Endothelial cell of hepatic sinusoid (primary cell): ENCODE measurements around the gene ELOA.

Source experiments
- in situ Hi-C: cut with HindIII; loops from 2 replicates; pipeline ENCODE4 v1.10.0; 2017; ENCODE audit warnings: low sequenced_read_pairs

The ELOA gene, protein sequence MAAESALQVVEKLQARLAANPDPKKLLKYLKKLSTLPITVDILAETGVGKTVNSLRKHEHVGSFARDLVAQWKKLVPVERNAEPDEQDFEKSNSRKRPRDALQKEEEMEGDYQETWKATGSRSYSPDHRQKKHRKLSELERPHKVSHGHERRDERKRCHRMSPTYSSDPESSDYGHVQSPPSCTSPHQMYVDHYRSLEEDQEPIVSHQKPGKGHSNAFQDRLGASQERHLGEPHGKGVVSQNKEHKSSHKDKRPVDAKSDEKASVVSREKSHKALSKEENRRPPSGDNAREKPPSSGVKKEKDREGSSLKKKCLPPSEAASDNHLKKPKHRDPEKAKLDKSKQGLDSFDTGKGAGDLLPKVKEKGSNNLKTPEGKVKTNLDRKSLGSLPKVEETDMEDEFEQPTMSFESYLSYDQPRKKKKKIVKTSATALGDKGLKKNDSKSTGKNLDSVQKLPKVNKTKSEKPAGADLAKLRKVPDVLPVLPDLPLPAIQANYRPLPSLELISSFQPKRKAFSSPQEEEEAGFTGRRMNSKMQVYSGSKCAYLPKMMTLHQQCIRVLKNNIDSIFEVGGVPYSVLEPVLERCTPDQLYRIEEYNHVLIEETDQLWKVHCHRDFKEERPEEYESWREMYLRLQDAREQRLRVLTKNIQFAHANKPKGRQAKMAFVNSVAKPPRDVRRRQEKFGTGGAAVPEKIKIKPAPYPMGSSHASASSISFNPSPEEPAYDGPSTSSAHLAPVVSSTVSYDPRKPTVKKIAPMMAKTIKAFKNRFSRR

DNA sequence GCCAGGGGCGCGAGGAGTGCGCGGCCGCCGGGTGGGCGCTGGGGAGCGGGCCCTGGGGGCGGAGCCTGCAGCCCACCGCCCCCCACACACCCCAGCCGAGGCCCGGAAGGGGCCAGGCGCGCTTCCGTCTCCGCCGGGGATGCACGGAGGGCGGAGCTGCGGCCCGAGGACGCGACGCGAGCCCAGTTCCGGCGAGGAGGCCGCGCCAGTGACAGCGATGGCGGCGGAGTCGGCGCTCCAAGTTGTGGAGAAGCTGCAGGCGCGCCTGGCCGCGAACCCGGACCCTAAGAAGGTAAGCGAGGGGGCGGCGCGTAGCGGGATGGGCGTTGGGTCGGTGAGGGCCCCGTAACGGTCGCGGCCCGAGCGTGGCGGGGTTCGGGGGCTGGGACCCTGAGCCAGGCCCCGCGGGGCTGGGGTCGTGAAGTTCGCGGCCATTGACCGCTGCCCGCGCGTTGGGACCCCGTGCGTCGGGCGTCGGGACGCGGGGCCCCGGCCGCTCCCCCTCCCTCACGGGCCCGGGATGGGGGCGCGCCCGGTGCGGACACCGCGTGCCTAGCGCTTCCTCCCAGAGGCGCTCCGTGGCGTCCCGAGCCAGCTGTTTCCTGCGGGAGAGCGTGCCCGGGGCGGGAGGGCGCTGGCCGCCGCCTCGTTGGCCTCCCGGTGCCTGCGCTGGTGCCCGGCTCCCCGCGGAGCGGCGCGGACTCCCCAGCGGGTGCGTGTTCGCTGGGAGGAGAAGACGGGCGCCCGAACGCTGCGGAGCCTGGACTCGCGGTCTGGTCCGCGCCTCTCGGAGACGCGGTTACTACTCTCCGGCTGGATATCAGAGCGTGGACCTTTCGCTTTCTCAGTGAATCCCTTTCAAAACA is at the start of gene ELOA:
ELOA (plus strand) TSS at position 185 of the 866 bp plus-strand sequence; CDS start at position 218, 33 bp downstream.
- in situ Hi-C loops = no loop called here

DNA sequence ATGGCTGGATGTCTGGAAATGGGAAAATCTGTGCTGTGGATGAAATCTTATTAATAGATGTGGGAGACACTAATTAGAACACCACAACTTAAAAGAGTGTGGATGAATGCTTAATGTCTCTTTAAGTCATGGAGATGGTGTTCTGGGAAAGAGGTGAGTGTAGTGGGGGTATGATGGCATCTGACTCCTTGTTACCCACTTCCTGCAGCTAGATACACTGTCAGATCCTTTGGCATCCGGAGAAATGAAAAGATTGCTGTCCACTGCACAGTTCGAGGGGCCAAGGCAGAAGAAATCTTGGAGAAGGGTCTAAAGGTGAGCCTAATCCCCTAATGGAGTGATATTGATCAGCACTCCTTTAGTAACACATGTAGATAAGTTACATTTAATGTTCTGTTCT is 49.7 kb upstream of the ELOA start:
- in situ Hi-C loops = no loop called here

DNA sequence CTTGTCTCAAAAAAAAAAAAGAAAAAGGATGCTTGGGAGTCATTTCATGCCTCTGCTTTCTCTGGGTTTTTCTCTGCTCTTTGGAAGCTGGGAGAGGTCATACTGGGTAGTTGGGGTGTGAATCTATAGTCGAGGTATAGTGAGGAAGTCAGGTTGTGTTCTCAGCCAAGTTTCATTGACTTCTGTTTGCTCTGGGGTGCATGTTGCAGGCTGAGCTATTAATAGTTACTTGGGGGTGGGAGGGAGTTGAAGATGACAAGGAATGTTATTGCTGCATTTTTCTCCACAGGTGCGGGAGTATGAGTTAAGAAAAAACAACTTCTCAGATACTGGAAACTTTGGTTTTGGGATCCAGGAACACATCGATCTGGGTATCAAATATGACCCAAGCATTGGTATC is 48.9 kb upstream of the ELOA start:
- in situ Hi-C loops = no loop called here

DNA sequence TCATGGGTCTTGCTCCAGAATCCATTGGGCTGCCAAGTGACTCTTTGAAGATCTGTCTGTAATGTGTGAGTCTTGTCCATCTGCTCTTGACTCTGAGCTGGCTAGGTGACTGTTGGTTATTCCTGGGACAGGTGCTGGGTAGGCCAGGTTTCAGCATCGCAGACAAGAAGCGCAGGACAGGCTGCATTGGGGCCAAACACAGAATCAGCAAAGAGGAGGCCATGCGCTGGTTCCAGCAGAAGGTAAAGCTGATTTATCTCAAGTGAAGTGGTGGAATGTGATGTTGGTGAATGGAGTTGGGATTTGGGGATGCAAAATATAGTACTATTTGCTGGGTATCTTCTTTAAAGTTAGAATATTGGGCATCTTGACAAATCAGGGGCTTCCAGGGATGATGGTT is 47.6 kb upstream of the ELOA start:
- in situ Hi-C loops = loop anchor here (5.0 kb wide), 1 partner anchor 62 kb away; no protein-coding TSS in a partner anchor

DNA sequence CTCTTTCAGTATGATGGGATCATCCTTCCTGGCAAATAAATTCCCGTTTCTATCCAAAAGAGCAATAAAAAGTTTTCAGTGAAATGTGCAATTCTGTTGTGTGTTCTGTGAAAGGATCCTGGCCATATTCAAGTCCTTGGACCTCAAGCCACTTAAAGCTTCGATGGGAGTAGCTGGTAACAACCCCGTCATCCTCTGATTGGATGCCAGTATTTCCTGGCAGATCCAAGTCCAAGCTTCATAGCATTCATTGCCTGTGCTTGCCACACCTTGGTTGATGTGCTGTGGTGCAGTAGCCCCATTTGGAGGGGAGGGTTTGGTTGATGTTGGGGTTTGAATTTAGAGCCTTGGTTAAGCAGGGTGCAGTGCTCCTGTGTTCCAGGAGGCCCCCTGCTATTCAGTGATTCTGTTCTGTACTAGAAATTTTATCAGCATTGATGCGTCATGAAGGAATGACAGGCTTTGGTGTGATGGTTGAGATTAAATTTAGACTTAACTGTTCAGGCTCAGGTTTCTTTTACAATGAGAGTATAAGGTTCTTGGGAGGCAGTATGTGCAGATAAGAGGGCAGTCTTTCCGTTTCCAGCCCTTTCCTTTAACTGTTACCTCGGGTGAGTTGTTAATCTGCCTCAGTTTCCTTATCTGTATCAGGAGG is 46.8 kb upstream of the ELOA start:
- in situ Hi-C loops = loop anchor here (5.0 kb wide), 1 partner anchor 61 kb away; no protein-coding TSS in a partner anchor

DNA sequence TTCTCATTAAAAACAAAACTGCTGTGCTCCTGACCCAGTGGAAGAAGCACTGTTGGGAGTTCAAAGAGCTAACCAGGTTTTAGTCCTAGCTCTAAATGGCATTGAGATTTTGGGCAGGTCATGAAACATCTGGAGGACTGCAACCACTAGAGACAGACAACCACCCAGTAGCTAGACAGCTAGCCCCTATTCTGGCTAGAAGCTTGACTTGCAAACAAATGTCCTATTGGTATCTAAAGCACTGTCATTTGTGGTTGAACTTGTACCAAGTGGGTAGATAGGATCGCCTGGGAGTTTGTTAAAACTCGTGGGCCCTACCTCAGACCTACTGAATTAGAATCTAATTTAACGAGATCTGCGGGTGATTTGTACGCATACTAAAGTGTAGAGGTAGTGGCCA is 44.8 kb upstream of the ELOA start:
- in situ Hi-C loops = loop anchor here (5.0 kb wide), 1 partner anchor 59 kb away; no protein-coding TSS in a partner anchor

DNA sequence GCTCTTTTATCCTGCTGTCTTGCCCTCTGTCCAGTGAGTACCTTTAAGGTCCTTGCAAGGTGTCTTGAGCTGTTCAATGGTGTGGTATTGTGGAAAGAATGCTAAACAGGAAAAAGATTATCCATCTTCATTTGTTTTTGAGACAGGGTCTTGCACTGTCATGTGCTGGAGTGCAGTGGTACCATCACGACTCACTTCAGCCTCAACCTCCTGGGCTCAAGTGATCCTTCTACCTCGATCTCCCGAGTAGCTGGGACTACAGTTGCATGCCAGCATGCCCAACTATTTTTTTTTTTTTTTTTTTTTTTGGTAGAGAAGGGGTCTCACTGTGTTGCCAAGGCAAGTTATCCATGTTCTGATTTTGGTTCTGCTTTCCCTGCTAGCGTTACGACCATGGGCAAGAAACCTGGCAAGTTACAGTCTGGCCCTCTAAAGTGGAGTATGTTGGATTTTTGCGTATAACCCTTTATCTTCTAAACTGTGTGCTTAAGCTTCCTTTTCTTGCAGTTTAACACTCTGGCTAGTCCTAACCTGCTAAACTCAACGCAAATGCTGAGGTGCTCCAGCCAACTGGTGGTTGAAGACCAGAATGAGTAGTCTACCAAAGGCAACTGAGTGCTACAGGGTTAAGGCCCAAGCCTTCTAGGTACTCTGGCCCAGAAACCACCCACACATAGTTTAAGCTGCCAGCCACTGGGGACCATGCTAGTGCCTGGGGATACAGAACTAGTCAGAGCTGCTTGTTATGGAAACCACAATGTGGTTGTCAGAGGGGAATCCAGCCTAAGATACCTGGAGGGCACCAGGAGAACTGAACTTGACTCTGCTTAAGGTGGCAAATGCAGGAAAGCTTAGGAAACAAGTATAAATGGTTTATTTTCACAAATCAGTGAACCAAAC is 43.7 kb upstream of the ELOA start:
- in situ Hi-C loops = loop anchor here (5.0 kb wide), 1 partner anchor 58 kb away; no protein-coding TSS in a partner anchor

DNA sequence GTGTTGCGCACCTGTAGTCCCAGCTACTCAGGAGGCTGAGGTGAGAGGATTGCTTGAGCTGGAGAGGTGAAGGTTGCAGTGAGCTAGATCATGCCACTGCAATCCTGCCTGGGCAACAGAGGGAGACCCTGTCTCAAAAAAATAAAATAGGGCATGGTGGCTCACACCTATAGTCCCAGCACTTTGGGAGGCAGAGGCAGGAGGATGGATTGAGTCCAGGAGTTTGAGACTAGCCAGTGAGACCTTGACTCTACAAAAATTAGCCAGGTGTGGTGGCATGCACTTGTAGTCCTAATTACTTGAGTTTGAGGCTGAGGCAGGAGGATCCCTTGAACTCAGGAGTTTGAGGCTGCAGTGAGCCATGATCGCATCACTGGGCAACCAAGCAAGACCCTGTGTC is 42.0 kb upstream of the ELOA start:
- in situ Hi-C loops = no loop called here

DNA sequence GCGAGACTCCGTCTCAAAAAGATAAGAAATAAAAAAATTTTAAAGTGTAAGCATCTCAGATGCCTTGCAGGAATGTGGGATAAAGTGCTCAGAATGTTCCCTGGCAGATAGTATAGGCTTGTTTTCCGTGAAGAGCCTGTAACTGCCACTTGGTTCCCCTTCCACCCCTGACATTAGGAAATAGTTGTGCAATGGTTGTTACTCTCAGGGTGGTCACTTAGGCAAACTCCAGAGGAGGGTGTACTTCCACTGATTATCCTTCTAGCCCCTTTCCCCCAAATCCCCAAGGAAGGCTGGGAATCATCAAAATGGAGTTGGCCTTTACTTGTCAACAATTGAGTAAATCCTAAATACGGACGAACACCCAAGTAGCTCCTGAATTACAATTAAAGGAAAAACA is 41.3 kb upstream of the ELOA start:
- in situ Hi-C loops = no loop called here

DNA sequence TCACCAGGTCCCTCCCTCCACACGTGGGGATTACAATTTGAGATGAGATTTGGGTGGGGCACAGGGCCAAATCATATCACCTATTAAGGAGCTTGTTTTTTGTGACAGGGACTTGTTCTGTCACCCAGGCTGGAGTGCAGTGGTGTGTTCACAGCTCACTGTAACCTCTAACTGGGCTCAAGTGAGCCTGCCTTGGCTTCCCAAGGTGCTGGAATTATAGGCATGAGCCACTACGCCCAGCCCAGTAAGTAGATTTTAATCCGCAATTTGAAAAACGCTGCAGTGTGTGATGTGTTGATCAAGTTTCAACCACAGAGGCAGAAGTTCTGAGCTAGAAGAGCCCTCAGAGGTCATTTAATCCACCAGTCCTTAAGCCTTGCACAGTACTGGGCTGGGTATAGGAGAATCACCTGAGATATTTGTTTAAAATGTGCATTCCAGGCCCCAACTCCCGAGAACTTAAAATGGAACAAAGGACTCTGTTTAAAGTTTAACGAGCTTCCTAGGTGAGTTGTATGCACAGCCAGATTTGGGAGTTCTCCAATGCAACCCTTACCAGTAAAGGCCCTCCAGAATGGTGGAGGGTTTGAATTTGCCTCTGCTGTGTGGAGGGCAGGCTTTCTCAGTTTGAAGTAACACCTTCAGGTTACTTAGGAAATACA is 38.3 kb upstream of the ELOA start:
- in situ Hi-C loops = no loop called here

DNA sequence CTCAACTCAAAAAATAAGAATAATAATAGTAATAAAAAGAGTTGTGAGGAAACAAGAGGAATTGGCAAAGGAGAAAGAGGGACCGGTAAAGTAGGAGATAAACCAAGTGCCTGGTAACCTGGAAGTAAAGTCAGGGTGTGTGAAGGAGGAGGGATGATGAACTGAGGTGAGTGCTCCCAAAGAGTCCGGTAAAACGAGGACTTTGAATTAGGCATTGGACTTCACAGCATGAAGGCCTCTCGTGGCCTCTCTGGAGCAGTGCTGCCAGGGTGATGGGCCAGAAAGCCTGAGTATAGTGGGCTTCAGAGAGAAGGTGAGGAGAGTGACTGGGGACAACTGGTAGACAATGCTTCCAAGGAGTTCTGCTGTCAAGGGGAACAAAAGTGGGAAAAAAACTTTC is 34.0 kb upstream of the ELOA start:
- in situ Hi-C loops = no loop called here

DNA sequence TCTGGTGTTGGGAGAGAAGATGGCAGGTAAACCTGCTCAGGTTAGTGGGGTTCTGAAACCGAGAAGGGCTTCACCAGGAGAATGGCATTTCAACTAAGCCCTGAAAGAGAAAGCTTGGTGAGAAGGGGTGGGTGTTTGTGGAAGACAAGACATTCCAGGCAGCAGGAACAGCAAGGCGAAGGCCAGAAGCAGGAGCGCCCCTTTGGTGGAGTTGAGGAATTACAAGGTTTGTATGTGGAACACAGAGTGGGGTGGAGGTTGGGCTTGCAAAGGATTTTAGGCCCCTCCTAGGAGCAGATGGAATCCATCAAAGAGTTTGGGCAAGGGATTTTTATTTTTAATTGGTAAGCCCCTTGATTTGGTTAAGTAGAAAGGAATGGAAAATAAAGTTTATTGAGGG is 24.8 kb upstream of the ELOA start:
- in situ Hi-C loops = no loop called here

DNA sequence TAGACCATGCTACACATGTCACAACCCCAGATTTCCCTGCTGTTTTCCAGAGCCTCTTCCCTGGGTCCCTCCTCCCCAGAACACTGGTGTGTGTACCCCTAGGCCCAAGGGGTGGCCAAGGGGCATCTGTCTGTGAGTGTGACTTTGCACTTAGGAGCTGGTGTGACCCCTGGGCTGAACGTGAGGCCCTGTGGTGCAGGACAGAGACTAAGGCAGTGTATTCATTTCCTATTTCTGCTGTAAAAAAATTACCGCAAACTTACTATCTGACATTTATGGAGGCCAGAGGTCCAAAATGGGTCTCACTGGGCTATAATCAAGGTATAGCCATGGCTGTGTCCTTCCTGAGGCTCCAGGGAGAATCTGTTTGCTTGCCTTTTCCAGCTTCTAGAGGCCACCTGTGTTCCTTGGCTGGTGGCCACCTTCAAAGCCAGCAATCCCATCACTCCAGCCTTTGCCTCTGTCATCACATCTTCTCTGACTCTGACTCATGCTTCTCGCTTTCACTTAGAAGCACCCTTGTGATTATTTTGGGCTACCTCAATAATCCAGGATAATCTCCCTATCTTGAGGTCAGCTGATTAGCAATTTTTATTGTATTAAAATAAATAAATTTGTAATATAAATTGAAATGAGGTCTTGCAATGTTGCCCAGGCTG is 24.0 kb upstream of the ELOA start:
- in situ Hi-C loops = no loop called here

DNA sequence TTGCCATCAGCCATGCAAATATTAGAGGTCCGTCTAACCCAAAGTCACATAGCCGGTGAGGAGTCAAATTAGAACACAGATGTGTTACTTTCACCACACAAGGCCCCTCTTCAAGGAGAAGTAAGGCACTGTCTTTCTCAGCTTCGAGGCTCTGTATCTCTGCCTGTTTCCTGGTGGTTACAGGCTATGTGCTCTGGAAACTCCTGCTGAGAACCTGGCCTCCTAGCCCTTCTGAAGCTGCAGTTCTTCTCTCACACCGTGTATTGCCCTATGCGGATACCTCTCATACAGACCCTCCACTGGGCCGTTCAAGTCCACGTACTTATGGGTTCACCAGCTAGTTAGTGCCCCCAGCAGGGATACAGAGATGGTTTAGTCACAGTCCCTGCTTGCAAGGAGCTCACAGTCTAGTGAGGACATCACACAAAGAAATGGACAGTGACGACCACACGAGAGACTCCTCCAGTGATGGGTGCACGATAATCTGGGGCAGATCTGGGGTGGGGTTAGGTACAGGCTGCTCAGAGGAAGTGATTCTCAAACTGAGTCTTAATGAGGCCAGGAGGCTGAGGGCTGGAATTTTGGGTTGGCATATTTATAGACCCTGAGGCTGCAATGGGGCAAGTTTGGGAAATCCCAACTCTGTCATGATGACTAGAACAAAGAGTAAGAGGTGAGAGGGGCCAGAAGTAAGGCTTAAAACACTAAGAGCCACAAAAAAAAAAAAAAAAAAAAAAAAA is 22.8 kb upstream of the ELOA start:
- in situ Hi-C loops = no loop called here

DNA sequence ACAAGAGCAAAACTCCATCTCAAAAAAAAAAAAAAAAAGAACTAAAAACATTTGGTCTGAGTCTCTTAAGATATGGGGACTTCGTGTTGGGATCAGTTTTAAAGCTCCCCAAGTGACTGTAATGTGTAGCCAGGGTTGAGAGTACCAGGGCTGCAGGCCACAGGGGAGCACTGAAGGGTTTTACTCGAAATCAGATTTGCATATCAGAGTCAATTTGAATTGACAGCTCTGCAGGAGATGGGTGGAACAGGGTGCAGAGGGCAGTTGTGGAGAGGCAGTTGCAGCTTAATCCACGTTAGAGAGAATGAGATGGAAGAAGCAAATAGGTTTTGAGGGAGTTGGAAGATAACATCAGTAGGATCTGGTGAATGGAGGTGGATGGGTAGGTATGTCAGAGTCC is 20.6 kb upstream of the ELOA start:
- in situ Hi-C loops = no loop called here

DNA sequence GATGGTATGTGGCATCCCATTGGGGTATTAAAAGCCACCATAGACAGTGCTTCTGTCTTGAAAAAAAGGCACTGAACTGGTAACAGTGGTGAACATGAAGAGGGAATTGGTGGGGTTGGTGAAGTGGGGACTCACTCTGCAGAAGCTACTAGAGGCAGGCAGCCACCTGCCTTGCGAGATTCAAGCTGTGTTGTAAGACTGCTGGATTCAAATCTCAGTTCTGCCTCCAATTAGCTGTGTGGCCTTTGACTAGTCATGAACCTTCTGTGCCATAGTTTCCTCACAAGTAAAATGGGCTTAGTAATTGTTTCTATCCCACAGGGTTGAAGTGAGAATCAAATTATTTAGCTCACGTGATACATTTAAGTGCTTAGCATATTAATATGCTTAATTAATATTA is 16.6 kb upstream of the ELOA start:
- in situ Hi-C loops = no loop called here

DNA sequence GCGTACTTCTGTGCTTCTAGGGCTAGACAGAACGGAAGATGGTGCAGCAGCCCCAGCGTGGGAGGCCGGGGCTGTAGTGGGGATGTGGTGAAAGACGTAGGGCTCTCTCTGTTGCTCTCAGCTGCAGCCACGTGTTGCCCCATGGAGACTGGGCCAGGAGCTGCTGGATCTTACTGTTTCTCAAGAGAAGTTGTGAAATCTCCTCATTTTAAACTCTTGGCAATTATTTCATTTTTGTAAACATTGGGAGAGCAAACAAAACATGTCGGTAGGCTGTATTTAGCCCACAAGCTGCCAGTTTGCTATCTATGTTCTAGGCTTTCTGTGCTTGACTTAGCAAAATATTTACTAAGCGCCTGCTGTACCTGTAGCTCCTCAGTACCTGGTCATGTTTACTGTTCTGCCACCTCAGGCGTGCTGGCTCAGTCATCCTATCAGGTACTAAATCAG is 15.9 kb upstream of the ELOA start:
- in situ Hi-C loops = no loop called here
